Measurements from ENCODE around the gene PRSS2.
"Not testable (repeated sequence)": the region's sequence is repeated elsewhere in the genome, so short reads cannot be mapped to it uniquely, and the experiment has no call there.

The PRSS2 gene

DNA sequence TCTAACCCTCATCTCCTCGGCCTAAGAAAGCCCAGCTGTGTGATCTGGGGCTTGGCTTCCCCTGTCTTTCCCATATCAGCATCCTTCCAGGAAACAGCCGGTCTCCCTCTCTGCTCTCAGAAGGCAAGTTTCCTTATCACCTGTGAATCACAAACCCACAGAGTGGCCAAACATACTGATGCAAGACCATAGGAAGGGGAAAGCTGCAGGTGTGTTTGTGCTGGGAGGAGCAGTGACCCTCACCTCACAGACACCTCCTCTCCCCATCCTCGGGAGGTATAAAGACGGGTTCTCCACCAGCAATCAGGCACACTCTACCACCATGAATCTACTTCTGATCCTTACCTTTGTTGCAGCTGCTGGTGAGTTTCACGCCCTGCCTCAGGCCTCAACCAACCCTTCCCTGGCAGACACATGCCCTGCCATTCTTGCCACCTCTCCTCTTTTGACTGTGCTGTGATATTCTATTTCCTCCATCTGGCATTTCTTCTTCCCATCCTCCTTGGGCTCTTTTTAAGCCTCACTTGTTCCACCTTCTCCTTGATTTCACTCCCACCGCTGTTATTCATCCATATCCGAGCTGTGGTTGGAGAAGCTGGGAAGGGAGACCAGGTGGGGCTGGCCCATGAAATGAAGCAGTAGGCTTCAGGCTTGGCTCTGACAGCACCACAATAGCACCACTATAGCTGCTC is at the start of gene PRSS2:
Gene PRSS2 (plus strand): TSS at position 310 of the 692 bp plus-strand sequence. CDS start 13 bp downstream, at position 323.
- DNase-seq = no peak

DNA sequence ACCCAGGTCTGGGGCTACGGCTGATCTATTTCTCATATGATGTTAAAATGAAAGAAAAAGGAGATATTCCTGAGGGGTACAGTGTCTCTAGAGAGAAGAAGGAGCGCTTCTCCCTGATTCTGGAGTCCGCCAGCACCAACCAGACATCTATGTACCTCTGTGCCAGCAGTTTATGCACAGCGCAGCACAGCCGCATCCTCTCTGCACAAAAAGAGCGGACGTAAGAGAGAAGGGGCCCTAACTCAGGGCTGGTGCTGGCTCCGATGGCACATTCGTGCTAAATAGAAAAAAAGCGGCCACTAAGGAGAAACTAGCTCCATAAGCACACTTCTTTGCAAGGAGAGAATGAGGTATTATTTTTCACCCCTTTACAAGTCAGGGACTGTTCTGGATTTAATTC is 49.8 kb upstream of the PRSS2 start:
- no peak for DNase-seq

DNA sequence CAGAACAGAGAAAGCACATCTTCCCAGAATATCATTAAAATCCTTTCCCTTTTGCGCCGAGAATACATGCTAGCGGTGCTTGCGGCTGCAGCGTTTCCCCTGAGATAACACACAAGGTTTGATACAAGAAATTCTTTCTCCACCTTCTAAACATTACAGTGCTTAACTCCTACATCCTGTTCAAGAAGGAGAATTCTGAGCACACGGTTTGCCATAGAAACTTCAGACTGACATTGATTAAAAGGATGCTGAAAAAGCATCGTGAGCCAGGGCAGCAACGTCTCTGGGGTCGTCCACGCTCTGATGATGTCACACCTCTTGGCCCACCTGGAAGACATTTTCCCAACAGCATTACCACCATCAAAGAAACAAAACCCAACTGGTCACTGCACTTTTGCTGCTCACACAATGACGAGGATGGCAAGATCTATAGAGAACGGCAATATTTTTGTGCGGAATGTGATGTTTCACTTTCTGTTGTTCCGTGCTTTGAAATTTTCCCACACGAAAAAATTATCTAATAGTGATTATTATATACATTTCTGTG is 48.4 kb upstream of the PRSS2 start:
- no peak for DNase-seq

DNA sequence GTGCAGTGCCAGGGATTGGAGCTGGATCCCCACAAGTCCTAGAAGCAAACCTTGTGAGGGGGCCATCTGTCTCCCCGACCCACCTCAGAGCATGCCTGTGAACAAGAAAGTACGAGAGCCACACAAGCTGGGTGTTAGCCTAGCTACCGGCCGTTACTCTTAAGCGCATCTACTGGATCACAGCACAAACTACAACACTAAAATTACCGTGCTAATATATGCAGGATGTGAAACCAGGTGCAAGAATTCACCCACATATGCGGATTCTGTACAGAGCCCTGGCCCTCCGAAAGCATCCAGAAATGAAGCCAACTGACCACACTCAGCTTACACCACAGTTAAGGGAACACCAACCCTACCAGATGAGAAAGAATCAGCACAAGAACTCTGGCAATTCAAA is 37.5 kb upstream of the PRSS2 start:
- no peak for DNase-seq

GRCh38 chr7:142739923-142740492 is 30.8 kb upstream of the PRSS2 start:
- no peak for DNase-seq

GRCh38 chr7:142740786-142741185 is 30.0 kb upstream of the PRSS2 start:
- DNase-seq = no peak

DNA sequence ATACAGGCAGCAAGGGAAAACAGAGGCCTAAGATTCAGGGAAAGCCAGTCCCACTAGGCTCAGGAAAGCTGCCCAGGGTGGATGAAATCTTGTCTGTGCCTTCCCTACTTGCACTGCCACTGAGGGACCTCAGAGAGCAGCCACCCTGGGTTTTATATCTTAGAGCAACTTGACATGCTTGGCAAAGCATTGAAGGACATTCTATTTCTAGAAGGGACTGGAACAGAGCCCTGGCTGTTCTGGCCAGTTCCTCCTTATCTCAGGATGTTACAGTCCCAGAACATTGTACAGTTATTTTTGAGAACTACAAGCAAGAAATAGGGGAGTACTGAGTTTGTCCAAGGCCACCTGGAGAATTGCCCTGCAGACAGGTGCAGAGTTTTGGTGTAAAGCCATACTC is 28.8 kb upstream of the PRSS2 start:
- not testable (repeated sequence) for DNase-seq

DNA sequence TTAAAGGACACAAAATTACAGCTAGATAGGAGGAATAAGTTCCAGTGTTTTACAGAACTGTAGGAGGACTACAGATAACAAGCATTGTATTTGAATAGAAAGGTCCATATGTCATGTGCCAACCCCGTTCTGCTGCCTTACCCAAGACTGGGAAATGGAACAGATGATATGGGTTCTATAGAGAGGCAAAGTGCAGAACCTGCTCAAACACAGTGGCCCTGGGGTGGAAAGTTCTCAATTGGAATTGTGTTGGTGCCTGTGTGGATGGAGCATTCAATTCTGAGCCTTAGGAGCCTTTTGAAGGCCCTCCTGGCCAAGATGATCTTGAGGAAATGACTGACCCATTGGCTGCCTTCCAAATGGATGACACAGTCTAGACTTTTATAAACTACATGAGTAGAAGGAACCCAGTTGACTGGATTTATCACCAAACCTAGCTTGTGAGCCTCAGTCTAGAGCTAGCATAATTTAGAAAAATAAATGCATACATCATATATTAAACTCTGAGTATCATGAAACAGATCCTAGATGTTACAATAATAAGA is 25.6 kb upstream of the PRSS2 start:
- DNase-seq = no peak

GRCh38 chr7:142745745-142746144 is 25.0 kb upstream of the PRSS2 start:
- DNase-seq = no peak

DNA sequence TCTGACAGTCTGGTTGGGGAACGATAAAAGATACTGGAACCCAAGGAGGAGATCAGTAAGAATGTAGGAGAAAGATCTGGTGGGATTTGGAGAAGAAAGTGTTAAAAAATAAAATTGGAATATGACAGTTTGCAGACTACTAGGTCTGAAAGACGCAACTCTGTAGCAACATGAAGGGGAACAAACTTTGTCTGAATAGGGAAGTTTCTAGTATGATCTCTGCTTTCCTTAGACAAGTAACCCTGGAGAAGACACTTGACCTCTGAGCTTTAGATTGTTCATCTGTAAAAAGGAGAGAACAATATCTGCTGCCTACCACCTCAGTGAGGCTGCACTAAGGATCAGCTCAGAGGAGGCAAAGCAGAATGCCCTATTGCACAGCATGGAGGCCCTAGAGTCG is 24.5 kb upstream of the PRSS2 start:
- DNase-seq = no peak

DNA sequence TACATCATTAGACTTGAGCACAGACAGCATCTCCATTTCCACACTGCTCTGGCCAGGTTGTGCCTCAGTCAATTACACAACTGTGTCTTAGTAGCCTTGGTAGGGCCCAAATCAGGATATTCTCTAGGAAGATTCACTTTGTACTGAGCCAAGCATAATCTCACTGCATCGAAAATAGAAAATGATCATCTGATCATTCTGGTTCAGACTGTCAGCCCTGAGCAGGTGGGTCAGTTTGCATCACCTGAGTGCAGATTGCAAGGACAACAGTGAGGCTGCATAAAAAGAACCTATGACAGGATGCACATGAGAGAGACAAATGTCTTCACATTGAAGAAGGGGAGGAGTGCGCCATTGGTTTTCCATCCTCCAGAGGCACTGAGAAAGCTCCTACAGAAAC is 22.4 kb upstream of the PRSS2 start:
- DNase-seq = not testable (repeated sequence)

DNA sequence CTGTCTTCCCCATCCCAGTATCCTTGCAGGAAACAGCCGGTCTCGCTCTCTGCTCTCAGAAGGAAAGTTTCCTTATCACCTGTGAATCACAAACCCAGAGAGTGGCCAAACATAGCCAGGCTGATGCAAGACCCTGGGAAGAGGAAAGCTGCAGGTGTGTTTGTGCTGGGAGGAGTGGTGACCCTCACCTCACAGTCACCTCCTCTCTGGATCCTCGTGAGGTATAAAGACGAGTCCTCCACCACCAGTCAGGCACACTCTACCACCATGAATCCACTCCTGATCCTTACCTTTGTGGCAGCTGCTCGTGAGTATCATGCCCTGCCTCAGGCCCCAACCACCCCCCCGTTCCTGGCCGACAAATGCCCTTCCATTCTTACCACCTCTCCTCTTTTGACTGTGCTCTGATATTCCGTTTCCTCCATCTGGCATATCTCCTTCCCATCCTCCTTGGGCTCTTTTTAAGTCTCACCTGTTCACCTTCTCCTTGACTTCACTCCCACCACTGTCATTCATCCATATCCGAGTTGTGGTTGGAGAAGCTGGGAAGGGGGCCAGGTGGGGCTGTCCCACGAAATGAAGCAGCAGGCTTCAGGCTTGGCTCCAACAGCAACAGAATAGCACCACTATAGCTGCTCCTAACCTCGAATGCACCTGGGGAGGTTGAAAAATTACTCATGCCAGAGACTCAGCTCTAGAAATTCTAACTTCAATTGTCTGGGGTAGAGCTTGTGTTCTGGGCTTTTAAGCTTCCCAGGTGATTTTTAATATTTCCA is 21.4 kb upstream of the PRSS2 start, which contains the start of gene PRSS1:
Gene PRSS1 (plus strand): TSS at position 255 of the 776 bp plus-strand sequence. CDS start 13 bp downstream, at position 268.
- no peak for DNase-seq

DNA sequence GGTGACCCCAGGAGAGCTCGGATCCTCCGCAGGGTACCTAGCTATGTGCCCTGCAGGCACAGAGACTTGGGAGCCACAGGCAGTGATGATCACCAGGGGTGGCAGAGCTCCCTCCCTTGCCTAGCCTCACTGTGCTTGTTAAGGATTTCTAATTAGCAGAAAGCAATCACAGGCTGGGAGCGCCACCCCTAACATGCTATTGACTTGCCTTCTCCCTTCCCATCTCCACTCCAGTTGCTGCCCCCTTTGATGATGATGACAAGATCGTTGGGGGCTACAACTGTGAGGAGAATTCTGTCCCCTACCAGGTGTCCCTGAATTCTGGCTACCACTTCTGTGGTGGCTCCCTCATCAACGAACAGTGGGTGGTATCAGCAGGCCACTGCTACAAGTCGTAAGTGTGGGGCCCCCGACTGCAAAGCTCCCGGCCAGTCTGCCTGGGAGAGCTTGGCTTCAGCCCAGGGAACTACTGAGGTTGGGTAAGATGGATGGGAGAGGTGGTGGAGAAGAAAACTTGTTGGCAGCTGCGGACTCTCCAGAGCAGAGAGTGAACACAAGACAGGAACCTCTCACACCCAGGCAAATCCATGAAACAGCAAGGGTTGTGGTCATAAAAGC is 20.3 kb upstream of the PRSS2 start:
- no peak for DNase-seq

GRCh38 chr7:142751526-142752175 is 19.1 kb upstream of the PRSS2 start:
- not testable (repeated sequence) for DNase-seq

DNA sequence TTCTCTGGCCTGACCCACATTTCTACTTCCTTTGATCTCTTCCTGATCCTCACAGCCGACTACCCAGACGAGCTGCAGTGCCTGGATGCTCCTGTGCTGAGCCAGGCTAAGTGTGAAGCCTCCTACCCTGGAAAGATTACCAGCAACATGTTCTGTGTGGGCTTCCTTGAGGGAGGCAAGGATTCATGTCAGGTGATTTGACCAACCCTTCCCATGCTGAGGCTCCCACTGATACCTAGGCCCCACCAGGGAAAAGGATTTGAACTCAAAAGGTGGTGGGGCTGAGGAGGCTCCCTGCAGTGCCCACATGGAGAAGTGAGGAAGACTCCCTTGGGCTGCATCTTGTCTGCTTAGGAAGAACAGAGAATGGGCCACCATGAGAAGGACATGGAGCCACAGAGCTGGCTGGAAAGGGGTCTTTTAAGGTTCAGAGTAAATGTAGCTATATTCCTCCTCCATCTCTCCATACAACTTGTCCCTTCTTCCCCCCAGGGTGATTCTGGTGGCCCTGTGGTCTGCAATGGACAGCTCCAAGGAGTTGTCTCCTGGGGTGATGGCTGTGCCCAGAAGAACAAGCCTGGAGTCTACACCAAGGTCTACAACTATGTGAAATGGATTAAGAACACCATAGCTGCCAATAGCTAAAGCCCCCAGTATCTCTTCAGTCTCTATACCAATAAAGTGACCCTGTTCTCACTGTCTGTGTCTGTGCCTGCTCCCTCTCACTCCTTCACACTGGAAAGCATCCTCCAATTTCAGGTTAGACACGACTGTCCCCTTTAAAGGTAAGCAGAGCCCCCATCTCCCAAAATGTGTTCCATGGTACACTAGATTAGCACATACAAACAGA is 18.2 kb upstream of the PRSS2 start:
- no peak for DNase-seq

GRCh38 chr7:142753366-142753765 is 17.4 kb upstream of the PRSS2 start:
- no peak for DNase-seq

- DNase-seq = not testable (repeated sequence)
These were observed 16.8 kb upstream of the PRSS2 start for GRCh38 chr7:142753925-142754491.

- DNase-seq = no peak
These were observed 15.8 kb upstream of the PRSS2 start for GRCh38 chr7:142754681-142755575.

DNA sequence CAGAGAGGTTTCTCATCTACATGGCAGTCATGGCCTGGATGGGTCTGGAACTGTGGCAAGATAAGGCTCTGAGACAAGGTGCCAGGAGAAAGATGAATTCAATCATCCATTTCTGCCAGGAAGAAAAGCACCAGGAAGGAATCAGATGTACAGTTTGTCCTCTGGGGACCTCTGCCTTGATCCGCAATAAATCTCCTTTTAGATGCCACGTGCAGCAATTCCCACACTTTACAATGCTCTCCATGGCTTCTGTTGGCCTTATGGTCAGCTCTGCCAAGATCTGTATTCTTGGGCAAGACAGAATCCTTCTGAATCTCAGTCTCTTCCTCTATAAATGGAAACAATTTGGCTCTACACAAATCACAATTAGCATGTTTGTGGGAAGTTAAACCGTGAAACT is 12.5 kb upstream of the PRSS2 start:
- not testable (repeated sequence) for DNase-seq

DNA sequence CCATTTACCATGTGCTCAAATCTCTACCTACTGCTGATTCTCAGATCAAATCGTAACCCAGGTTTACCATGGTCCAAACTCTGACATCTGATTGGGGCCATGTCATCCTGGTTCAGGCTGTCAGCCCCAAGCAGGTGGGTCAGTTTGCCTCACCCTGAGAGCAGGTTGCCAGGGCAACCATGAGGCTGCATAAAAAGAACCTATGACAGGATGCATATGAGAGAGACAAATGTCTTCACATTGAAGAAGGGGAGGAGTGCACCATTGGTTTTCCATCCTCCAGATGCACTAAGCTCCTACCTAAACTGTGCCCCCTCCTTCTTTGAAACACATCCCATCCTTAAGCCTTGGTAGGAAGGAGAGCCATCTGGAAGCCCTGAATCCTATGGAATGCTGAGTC is 11.3 kb upstream of the PRSS2 start:
- DNase-seq = no peak

All from NCI-H1694 (cell line).